GM19025 (cell line): ENCODE measurements around the gene ZFAND6.

Source experiments
- ATAC-seq: cut with Tn5 transposase; IDR thresholded peaks from one replicate; pipeline ENCODE4 v1.9.1; 2021; ENCODE audit warnings: mild to moderate bottlenecking, low read depth, moderate library complexity; ENCODE audit not compliant: unreplicated experiment

ZFAND6 gene

GRCh38 chr15:80162059-80162554, 102.6 kb downstream of the ZFAND6 start:
- no peak for ATAC-seq

- ATAC-seq = no peak
Observed at GRCh38 chr15:80163217-80163616, 103.7 kb downstream of the ZFAND6 start.

GRCh38 chr15:80163897-80164296, 104.4 kb downstream of the ZFAND6 start:
- ATAC-seq = no peak

GRCh38 chr15:80167936-80168335, 108.5 kb downstream of the ZFAND6 start:
- no peak for ATAC-seq

GRCh38 chr15:80168421-80168820, 108.9 kb downstream of the ZFAND6 start:
- ATAC-seq = no peak

GRCh38 chr15:80169768-80170357, 110.4 kb downstream of the ZFAND6 start:
- no peak for ATAC-seq

GRCh38 chr15:80170596-80170995, 111.1 kb downstream of the ZFAND6 start:
- ATAC-seq = no peak

- ATAC-seq = no peak
Observed at GRCh38 chr15:80171787-80172186, 112.3 kb downstream of the ZFAND6 start.

- no peak for ATAC-seq
Observed at GRCh38 chr15:80172401-80172800, 112.9 kb downstream of the ZFAND6 start.

- no peak for ATAC-seq
Observed at GRCh38 chr15:80173022-80173759, 113.7 kb downstream of the ZFAND6 start.

GRCh38 chr15:80174017-80174746, 114.7 kb downstream of the ZFAND6 start:
- ATAC-seq = no peak

- no peak for ATAC-seq
Observed at GRCh38 chr15:80175436-80175835, 116.0 kb downstream of the ZFAND6 start.

GRCh38 chr15:80176443-80176842, 117.0 kb downstream of the ZFAND6 start:
- no peak for ATAC-seq

GRCh38 chr15:80177156-80177555, 117.7 kb downstream of the ZFAND6 start:
- ATAC-seq = no peak

GRCh38 chr15:80179025-80179759, 119.7 kb downstream of the ZFAND6 start:
- no peak for ATAC-seq

- ATAC-seq = no peak
Observed at GRCh38 chr15:80179935-80180334, 120.5 kb downstream of the ZFAND6 start.

GRCh38 chr15:80180468-80180867, 121.0 kb downstream of the ZFAND6 start:
- ATAC-seq = no peak

GRCh38 chr15:80180986-80181385, 121.5 kb downstream of the ZFAND6 start:
- no peak for ATAC-seq

GRCh38 chr15:80182611-80183261, 123.3 kb downstream of the ZFAND6 start:
- no peak for ATAC-seq

- no peak for ATAC-seq
Observed at GRCh38 chr15:80183306-80183705, 123.8 kb downstream of the ZFAND6 start.
